PC-3 (cell line): Measurements from ENCODE around the gene TRIM52.

Source experiments
- CTCF ChIP-seq: fragments of 300-600 bp; sonication (generic); conservative IDR thresholded peaks from 2 replicates; pipeline ENCODE4 v1.5.1; 2017; ENCODE audit warnings: antibody characterized with exemption, low read depth, mild to moderate bottlenecking, low read length
- EZH2 ChIP-seq: fragments of 300-600 bp; sonication (generic); IDR thresholded peaks from one replicate; pipeline ENCODE4 v1.6.1; 2017; ENCODE audit warnings: antibody characterized with exemption, mild to moderate bottlenecking, low read length; ENCODE audit not compliant: unreplicated experiment
- EZH2phosphoT487 ChIP-seq: fragments of 300-600 bp; sonication (generic); IDR thresholded peaks from 2 replicates; pipeline ENCODE4 v1.6.1; 2018; ENCODE audit warnings: mild to moderate bottlenecking, antibody characterized with exemption, low read length, borderline replicate concordance

- TF ChIP-seq CTCF (no peak), EZH2phosphoT487 (no peak), EZH2 (no peak)
Measured at GRCh38 chr5:181280251-181280762, 19.4 kb upstream of the TRIM52 start.
